Right lobe of liver (tissue), 6 donors: ENCODE data around the gene KIF13A. TPM values are rescaled to one million over a fixed set of nuclear protein-coding genes. Genes with fewer than 3 reads are reported as not detected.

Experiments
- ATAC-seq, 4 donors: fragments of 200-7000 bp; cut with Tn5 transposase; one replicate each; pipeline ENCODE4 v1.9.1; 2020; ENCODE audit warnings: mild to moderate bottlenecking in 4 of 4, moderate library complexity in 4 of 4
- DNase-seq, 3 donors: peaks; one replicate each; pipeline ENCODE4 v3.0.0-alpha.2; 2020
- H3K27ac ChIP-seq, 3 donors: fragments of 200-600 bp; one replicate each; pipeline ENCODE4 v1.8.0; 2022
- H3K27me3 ChIP-seq, 2 donors: fragments of 200-600 bp; one replicate each; pipeline ENCODE4 v1.8.0; 2022
- H3K36me3 ChIP-seq, 4 donors: fragments of 200-600 bp; sonication (generic) in 1 of 4; one replicate each; pipeline versions ENCODE4 v1.5.1 to v1.8.0; 2017 to 2022; ENCODE audit warnings: control low read depth in 1 of 4
- H3K4me1 ChIP-seq, 4 donors: fragments of 200-600 bp; sonication (generic) in 1 of 4; one replicate each; pipeline versions ENCODE4 v1.5.1 to v1.8.0; 2017 to 2022; ENCODE audit warnings: control low read depth in 1 of 4
- H3K4me3 ChIP-seq, 3 donors: fragments of 200-600 bp; one replicate each; pipeline ENCODE4 v1.8.0; 2022
- H3K9me3 ChIP-seq, 4 donors: fragments of 200-600 bp; sonication (generic) in 1 of 4; one replicate each; pipeline versions ENCODE4 v1.5.1 to v1.8.0; 2017 to 2022; ENCODE audit warnings: control low read depth in 1 of 4
- POLR2A ChIP-seq: fragments of 450-650 bp; IDR thresholded peaks from one replicate; pipeline ENCODE4 v1.6.1; 2017; ENCODE audit warnings: antibody characterized with exemption, mild to moderate bottlenecking
- WGBS: methylation state at CpG from one replicate; pipeline ENCODE4 v1.1.6; 2018; ENCODE audit warnings: low coverage, low lambda C conversion rate; ENCODE audit not compliant: insufficient coverage; ENCODE audit errors: missing lambda C conversion rate; 5-methylcytosine and 5-hydroxymethylcytosine counted together
- intact Hi-C, 2 donors: fragments of 100-400 bp; cut with DNase I; formaldehyde crosslinking; loops; one replicate each; pipeline versions ENCODE4 v1.11.2 to v1.14.1; 2022
- total RNA-seq, 6 experiments: library from RNA; depleted of rRNA in 2 of 6; stranded (reverse); fragments of >200 nt in 2 of 6; fragmentation: NEBNext Ultra II Directional in 3 of 6; extraction: Animal tissue kit (Norgen Biotek cat#: 25700) in 3 of 6; gene quantifications; one replicate each; pipeline versions ENCODE4 v1.1.0 to v1.2.4, GENCODE V29; 2016 to 2023
- TF ChIP-seq, protein P1 (sequence below), 4 donors: fragments of 200-600 bp in 3 of 4; fragments of 450-650 bp in 1 of 4; IDR thresholded peaks; one replicate each; pipeline versions ENCODE4 v1.5.1 to v1.8.0; 2016 to 2022; ENCODE audit warnings: antibody characterized with exemption in 4 of 4, mild to moderate bottlenecking in 2 of 4
- donor health status: DM: no; HTN: yes; CAD: no.
- donor health status: DM: no; HTN: no; CAD: no.
- donor health status: DM: no; HTN: no; CAD: no.
- donor health status: DM: no; HTN: yes; CAD: no.
- donor health status: DM: no; HTN: yes; CAD: no.

Gene KIF13A
- total RNA-seq, 6 experiments from 2014 or later, result 17.7 to 19.4 (median 18.4) TPM

DNA sequence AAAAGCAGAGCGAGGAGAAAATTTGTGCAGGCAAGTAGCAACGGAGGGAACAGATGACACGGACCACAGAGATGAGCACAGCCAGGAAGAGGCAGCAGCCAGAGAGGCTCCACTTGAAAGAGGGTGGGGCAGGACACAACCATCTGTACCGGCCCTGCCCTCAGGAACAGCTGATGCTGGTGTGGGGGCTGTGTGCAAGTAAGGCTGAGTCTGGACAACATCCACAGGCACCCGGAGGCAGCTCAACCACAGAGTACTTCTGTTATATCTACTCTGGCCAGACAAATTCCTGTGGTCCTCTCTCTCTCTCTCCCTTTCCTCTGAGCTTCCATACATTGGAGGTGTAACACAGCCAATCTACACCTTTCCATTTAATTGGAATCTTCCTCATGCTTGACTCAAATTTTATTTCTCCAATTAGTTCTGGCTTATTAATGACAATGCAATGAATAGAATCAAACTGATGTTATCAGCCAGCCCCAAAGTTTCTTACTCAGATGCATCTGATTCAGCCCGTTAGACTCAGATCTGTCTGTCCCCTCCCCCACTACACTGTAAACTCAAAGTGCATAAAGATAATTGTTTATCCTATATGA lies 24.9 kb downstream of the KIF13A start:
- no peak overlapping the region for H3K27ac ChIP-seq
- H3K27me3 ChIP-seq, result no peaks in the 10 kb centered on the region
- WGBS, result 52% methylated on average over 5 of the region's 6 CpGs
- TF ChIP-seq POLR2A, result no peak
- TF ChIP-seq, protein P1, sequence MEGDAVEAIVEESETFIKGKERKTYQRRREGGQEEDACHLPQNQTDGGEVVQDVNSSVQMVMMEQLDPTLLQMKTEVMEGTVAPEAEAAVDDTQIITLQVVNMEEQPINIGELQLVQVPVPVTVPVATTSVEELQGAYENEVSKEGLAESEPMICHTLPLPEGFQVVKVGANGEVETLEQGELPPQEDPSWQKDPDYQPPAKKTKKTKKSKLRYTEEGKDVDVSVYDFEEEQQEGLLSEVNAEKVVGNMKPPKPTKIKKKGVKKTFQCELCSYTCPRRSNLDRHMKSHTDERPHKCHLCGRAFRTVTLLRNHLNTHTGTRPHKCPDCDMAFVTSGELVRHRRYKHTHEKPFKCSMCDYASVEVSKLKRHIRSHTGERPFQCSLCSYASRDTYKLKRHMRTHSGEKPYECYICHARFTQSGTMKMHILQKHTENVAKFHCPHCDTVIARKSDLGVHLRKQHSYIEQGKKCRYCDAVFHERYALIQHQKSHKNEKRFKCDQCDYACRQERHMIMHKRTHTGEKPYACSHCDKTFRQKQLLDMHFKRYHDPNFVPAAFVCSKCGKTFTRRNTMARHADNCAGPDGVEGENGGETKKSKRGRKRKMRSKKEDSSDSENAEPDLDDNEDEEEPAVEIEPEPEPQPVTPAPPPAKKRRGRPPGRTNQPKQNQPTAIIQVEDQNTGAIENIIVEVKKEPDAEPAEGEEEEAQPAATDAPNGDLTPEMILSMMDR (IDR thresholded peaks at IDR 0.05), result no peak
- no peak overlapping the region for H3K4me3 ChIP-seq
- DNase-seq (no peak), ATAC-seq (peak; percentile 40 to 61 (median 58))
- intact Hi-C loops, result no loop called here
- H3K9me3 ChIP-seq, result no peaks in the 10 kb centered on the region
- no peaks in the 10 kb centered on the region for H3K36me3 ChIP-seq
- H3K4me1 ChIP-seq, result no peaks in the 10 kb centered on the region

GRCh38 chr6:17959302-17959701 lies 28.1 kb downstream of the KIF13A start:
- intact Hi-C loops, result no loop called here

GRCh38 chr6:17957904-17958620 lies 29.4 kb downstream of the KIF13A start:
- DNase-seq, result no peak
- WGBS, result 86% methylated on average over 4 of the region's 4 CpGs
- Histone ChIP-seq H3K27ac (no peak overlapping the region), H3K27me3 (no peaks in the 10 kb centered on the region), H3K36me3 (no peaks in the 10 kb centered on the region), H3K9me3 (no peaks in the 10 kb centered on the region), H3K4me1 (no peaks in the 10 kb centered on the region), H3K4me3 (no peak overlapping the region)
- TF ChIP-seq, protein P1 (IDR thresholded peaks at IDR 0.05), result no peak
- TF ChIP-seq POLR2A, result no peak
- intact Hi-C loops, result no loop called here
- no peak for ATAC-seq

More at GRCh38 chr6:17959302-17959701, 28.1 kb downstream of the KIF13A start:
- Histone ChIP-seq H3K27ac (no peak overlapping the region), H3K9me3 (no peaks in the 10 kb centered on the region), H3K27me3 (no peaks in the 10 kb centered on the region), H3K36me3 (no peaks in the 10 kb centered on the region), H3K4me1 (no peaks in the 10 kb centered on the region), H3K4me3 (no peak overlapping the region)
- ATAC-seq, result no peak
- 63% methylated on average over 1 of the region's 1 CpG for WGBS
- no peak for DNase-seq
- TF ChIP-seq, protein P1 (IDR thresholded peaks at IDR 0.05), result no peak
- no peak for TF ChIP-seq POLR2A

- no peaks in the 10 kb centered on the region for H3K27me3 ChIP-seq
- H3K36me3 ChIP-seq, result no peaks in the 10 kb centered on the region
- no peak overlapping the region for H3K27ac ChIP-seq
- no peaks in the 10 kb centered on the region for H3K9me3 ChIP-seq
- no peaks in the 10 kb centered on the region for H3K4me1 ChIP-seq
- 33% methylated on average over 1 of the region's 1 CpG for WGBS
- ATAC-seq (no peak), DNase-seq (no peak)
- intact Hi-C loops, result no loop called here
- no peak overlapping the region for H3K4me3 ChIP-seq
- TF ChIP-seq POLR2A, result no peak
- TF ChIP-seq, protein P1 (IDR thresholded peaks at IDR 0.05), result no peak
These were observed 29.9 kb downstream of the KIF13A start for GRCh38 chr6:17957498-17957897.
